HG02885 (cell line): ENCODE results near the gene IFIT2.
A peak's percentile ranks its signal among the peaks of the same experiment; 100 is the strongest.
"Not testable (repeated sequence)": the region's sequence is repeated elsewhere in the genome, so short reads cannot be mapped to it uniquely, and the experiment has no call there.

Experiments
- ATAC-seq: cut with Tn5 transposase; IDR thresholded peaks from one replicate; pipeline ENCODE4 v1.9.1; 2021; ENCODE audit warnings: mild to moderate bottlenecking; ENCODE audit not compliant: unreplicated experiment, poor library complexity

The IFIT2 gene

DNA sequence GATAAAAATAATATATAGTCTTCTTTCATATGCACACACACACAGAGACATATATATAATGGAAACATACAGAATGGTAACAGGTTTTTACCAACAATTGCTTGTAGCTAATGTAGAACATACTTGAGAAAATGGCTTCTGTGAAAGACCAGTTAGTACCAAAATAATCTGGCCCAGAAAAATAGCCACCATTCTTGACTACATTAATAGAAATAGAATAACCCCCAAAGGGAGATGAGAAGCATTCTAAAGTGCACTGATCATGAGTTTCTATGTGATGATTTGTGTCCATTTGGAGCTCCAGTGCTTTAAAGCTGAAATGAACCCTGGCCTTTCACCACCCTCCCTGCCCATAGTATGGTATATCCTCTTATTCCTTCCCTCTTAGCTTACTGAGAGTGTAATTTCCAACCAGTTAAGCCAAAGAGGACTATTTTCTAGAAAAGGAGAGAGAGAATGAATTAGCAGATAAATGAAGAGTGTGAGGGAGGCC is 22.9 kb upstream of the IFIT2 start:
- ATAC-seq = no peak

GRCh38 chr10:89279421-89279869 is 22.4 kb upstream of the IFIT2 start:
- ATAC-seq = no peak

GRCh38 chr10:89280508-89280907 is 21.3 kb upstream of the IFIT2 start:
- no peak for ATAC-seq

DNA sequence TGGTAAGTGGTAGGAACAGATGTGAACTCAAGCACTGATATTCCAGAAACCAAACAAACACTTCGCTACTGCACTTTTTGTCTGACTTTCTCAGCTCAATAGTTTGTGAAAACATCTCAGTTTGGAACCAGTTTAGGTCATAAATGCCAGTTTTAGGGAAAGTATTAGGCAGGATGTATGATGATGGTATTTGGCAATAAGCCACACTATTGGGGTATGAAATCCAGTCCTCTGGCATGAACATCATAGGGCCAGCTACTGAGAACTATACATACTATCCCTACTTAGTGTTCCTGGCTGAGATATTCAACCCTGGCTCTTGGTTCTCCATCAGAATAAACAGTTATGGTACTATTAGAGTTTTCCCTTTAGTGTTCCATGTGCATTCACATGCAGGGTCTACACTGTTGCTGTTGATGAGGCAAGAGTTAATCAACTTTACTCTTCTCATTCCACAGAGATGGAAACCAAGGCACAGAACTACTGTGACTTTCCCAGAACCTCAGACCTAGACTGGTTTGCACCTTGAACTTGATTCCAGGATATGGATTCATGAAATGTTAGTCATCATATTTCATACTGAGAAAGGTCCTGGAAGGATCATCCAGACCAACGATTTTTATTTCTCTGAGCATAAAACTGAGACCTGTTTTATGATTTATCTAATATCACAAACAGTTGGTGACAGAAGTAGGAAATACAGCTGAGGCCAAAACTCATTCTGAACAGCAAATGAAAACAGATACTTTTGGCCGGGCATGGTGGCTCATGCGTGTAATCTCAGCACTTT is 20.0 kb upstream of the IFIT2 start:
- ATAC-seq = no peak

GRCh38 chr10:89283025-89283935 is 18.6 kb upstream of the IFIT2 start:
- ATAC-seq = no peak

DNA sequence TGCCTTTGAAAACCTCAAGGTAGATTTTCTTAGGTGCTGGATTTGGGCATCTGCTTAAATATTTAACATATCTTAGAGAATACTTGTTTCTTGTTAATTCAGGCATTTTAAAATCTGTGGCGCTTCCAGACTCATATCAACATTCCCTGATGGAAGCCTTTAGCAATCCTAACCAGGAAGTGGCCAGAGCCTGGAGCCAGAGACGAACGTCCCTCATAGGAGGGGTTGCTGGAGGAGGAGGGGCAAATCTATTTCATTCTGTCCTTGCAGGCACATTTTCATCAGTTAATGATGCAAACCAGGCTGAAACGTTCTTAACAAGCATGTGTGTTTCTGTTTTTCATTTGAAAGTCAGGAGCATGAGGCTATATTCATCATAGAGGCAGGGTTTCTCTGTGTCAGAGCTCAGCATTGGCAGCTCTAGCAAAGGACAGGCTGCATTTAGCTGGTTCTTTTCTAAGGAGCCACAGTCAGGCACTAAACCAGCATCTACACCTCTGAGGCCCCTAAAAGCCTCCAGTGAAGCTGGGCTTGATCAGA is 17.8 kb upstream of the IFIT2 start:
- ATAC-seq = no peak

DNA sequence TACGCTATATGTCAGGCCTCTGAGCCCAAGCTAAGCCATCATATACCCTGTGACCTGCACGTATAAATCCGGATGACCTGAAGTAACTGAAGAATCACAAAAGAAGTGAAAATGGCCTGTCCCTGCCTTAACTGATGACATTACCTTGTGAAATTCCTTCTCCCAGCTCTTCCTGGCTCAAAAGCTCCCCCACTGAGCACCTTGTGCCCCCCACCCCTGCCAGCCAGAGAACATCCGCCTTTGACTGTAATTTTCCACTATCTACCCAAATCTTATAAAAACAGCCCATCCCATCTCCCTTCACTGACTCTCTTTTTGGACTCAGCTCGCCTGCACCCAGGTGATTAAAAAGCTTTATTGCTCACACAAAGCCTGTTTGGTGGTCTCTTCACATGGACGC is 17.1 kb upstream of the IFIT2 start:
- not testable (repeated sequence) for ATAC-seq

DNA sequence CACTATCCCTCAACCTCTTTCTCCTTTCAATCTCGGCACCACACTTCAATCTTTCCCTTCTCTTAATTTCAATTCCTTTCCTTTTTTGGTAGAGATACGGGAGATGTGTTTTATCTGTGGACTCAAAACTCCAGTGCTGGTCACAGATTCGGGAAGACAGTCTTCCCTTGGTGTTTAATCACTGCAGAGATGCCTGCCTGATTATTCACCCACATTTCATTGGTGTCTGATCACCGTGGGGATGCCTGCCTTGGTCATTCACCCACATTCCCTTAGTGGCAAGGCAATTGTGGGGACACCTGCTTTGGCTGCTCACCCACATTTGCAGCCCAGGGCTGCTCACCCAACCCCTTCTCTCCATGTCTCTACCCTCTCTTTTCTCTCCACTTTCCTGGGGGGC is 16.5 kb upstream of the IFIT2 start:
- ATAC-seq = not testable (repeated sequence)

- no peak for ATAC-seq
Observed at GRCh38 chr10:89294721-89295239, 7.1 kb upstream of the IFIT2 start.

DNA sequence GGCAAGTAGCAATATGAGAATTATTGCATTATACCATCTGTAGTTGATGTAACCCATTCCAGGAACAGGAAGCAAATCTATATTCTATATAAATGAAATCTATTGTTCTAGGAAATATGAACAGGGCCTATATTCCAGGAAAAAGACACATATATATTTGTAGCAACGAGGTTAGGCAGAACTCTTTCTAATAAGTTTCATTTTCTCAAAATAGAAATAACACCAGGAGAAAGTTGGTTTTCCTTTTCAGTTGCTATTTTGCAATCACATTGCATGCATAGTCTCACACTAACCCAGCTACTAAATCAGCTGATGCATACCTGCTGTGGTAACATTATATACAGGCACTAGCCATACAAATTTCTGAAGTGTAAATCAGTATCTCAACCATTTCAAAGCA is 6.2 kb upstream of the IFIT2 start:
- ATAC-seq = no peak

DNA sequence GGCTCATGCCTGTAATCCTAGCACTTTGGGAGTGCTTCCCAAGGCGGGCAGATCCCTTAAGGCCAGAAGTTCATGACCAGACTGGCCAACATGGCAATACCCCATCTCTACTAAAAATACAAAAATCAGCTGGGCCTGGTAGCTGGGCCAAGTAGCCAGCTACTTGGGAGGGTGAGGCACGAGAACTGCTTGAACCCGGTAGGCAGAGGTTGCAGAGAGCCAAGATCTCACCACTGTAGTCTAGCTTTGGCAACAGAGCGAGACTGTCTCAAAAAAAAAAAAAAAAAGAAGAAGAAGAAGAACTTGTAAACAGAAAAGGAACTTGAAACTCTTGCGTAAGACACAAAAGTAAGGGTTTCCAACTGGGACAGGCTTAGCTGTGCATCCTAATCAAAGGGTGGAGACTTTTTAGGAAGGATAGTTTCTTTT is 5.6 kb upstream of the IFIT2 start:
- ATAC-seq = peak; percentile 68

DNA sequence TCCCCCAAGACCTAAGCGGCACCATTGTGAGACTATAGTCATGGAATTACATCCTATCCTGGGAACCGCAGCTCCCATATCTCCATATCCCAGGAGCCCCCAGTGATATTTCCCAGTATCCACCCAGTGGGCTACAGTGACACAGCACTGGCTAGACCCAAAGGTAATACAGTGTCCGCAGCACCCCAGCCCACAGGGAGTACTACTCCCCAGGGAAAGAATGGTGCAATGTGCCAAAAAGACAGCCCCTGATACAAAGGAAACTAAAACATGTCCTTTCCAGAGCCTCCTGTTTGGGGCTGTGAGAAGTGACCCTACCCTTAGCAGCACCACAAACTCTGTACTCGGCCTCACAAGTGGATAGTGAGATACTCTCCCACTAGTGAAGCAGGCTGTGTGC is 4.5 kb upstream of the IFIT2 start:
- ATAC-seq = no peak

DNA sequence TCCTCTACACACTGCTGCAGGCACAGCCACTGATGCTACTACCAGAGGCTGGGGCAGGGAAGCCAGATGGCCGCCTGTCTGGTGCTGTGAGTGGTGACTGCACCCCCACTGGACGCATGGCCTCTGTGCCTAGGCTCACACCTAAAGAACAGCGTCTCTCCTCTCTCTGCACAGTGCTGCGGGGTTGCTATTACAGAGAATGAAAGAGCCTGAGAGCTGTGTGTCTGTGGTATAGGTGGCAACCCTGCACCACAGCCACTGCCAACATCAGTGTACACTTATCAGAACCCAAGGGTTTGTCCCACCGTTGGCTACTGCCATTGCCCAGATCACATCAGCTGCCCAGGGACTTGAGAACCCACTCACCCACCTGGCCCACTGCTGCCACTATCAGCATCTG is 4.1 kb upstream of the IFIT2 start:
- ATAC-seq = no peak

DNA sequence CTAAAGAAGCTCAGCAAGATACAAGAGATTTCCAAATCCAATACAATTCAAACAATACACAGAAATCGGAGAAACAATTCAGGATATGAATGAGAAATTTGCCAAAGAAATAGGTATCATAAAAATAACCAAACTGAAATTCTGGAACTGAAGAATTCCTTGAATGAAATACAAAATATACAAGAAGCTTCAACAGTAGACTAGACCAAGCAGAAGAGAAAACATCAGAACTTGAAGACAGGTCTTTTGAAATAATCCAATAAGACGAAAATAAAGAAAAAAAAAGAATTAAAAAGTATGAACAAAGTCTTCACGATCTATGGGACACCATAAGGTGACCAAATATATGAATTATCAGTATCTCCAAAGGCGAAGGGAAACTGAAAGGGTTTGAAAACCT is 2.8 kb upstream of the IFIT2 start:
- ATAC-seq = no peak

GRCh38 chr10:89301232-89301631 is 614 bp upstream of the IFIT2 start:
- ATAC-seq = peak; percentile 23

DNA sequence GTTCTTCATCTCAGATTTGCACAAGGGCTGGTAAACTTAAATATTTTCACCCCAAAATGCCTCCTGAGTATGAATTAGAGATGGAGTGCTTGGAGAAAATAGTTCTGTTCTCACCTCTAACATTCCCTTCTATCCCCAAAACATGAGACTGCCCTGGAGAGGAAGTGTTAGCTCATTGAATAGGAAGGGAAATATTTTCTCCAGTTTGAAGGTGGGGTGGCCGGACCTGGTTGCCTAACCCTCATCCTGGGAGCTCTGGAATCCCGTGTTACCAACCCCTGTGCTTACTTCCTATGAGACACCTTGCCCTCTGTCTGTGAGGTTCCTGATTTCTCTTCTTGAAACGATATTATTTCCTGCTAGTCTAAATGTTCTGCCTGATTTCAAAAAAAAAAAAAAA is 779 bp downstream of the IFIT2 start:
- no peak for ATAC-seq

GRCh38 chr10:89303161-89303560 is 1.3 kb downstream of the IFIT2 start:
- ATAC-seq = no peak

GRCh38 chr10:89304026-89304425 is 2.2 kb downstream of the IFIT2 start:
- ATAC-seq = no peak

DNA sequence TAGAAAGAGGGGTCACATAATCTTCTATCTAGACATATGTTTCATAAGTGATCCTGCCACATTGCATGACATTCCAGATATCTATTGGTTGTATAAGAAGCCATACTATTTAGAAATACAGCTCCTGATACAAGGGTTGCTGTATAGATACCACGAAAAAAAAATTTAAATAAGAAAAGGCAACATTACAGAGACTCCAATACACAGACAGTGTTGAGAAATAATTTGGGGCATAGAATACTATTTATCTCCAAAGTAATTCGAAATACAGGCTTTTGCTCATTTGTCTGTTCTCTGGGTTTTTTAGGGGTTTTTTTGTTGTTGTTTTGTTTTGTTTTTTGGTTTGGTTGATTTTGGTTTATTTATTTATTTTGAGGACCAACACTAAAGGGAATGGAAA is 2.6 kb downstream of the IFIT2 start:
- ATAC-seq = no peak

DNA sequence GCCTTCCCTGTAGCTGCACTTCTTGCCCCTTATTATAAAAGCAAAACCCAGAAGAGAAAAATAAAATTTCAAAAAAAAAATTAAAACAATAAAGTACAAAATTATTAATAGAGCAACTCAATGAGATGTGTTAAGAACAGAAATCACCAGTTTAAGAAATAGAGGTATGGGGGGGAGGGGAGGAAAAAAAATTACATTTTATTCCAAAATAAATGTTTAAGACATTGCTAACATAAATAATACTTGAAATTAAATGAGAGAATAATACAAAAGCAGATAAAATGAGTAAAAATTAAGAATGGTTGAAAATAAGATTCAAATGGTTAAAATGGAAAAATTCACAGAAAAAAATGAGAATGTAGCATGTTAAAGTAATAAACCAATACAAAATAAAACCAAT is 3.1 kb downstream of the IFIT2 start:
- no peak for ATAC-seq
